GM23338 (cell line): ENCODE data around the gene DDX27. TPM values are rescaled to one million over a fixed set of nuclear protein-coding genes. Genes with fewer than 3 reads are reported as not detected.

Experiments
- ATAC-seq: fragments of 200-7000 bp; cut with Tn5 transposase; 3 replicates; pipeline ENCODE4 v1.9.1; 2020
- DNase-seq: peaks from one replicate; pipeline ENCODE4 v3.0.0-alpha.2; 2015; ENCODE audit warnings: low spot score
- H2AFZ ChIP-seq: fragments of 200-600 bp; sonication (generic); 2 replicates; pipeline ENCODE4 v1.8.0; 2016; ENCODE audit warnings: antibody characterized with exemption, mild to moderate bottlenecking, moderate library complexity
- H3F3A ChIP-seq: fragments of 200-600 bp; sonication (generic); replicated peaks from 2 replicates; pipeline ENCODE4 v1.8.0; 2017; ENCODE audit warnings: antibody characterized with exemption, mixed run types, low read depth
- H3K27ac ChIP-seq: fragments of 200-600 bp; sonication (generic); 2 replicates; pipeline ENCODE4 v1.6.1; 2016; ENCODE audit warnings: low read depth
- H3K27me3 ChIP-seq: fragments of 200-600 bp; sonication (generic); 2 replicates; pipeline ENCODE4 v1.8.0; 2016; ENCODE audit warnings: mild to moderate bottlenecking, mixed run types, moderate library complexity; ENCODE audit not compliant: insufficient read depth
- H3K36me3 ChIP-seq: fragments of 200-600 bp; sonication (generic); 2 replicates; pipeline ENCODE4 v1.8.0; 2016; ENCODE audit warnings: mild to moderate bottlenecking; ENCODE audit not compliant: insufficient read depth
- H3K4me1 ChIP-seq: fragments of 200-600 bp; sonication (generic); 2 replicates; pipeline ENCODE4 v1.8.0; 2016; ENCODE audit warnings: mild to moderate bottlenecking, moderate library complexity; ENCODE audit not compliant: insufficient read depth
- H3K4me2 ChIP-seq: fragments of 200-600 bp; sonication (generic); 2 replicates; pipeline ENCODE4 v1.7.1; 2017; ENCODE audit warnings: mixed run types
- H3K4me3 ChIP-seq: fragments of 200-600 bp; sonication (generic); 2 replicates; pipeline ENCODE4 v1.6.1; 2016; ENCODE audit warnings: mixed run types
- H3K79me2 ChIP-seq: fragments of 200-600 bp; sonication (generic); replicated peaks from 2 replicates; pipeline ENCODE4 v1.8.0; 2017; ENCODE audit warnings: mild to moderate bottlenecking; ENCODE audit not compliant: insufficient read depth
- H3K9me2 ChIP-seq: fragments of 200-600 bp; sonication (generic); 2 replicates; pipeline ENCODE4 v1.8.0; 2017; ENCODE audit not compliant: insufficient read depth
- H4K20me1 ChIP-seq: fragments of 200-600 bp; sonication (generic); replicated peaks from 2 replicates; pipeline ENCODE4 v1.8.0; 2017; ENCODE audit warnings: mild to moderate bottlenecking; ENCODE audit not compliant: insufficient read depth
- H3K27ac Mint-ChIP-seq: 2 replicates; pipeline ENCODE4 v1.8.0; 2020; ENCODE audit warnings: inconsistent platforms, mild to moderate bottlenecking, moderate library complexity, mixed read lengths
- H3K27me3 Mint-ChIP-seq: 3 replicates; pipeline ENCODE4 v1.8.0; 2022; ENCODE audit warnings: low read depth, mild to moderate bottlenecking, moderate library complexity, mixed read lengths, inconsistent platforms; ENCODE audit not compliant: insufficient read depth, poor library complexity
- H3K36me3 Mint-ChIP-seq: 3 replicates; pipeline ENCODE4 v1.8.0; 2021; ENCODE audit warnings: low read depth, mild to moderate bottlenecking, inconsistent platforms, moderate library complexity, mixed read lengths
- H3K4me1 Mint-ChIP-seq: 3 replicates; pipeline ENCODE4 v1.8.0; 2020; ENCODE audit warnings: mild to moderate bottlenecking, inconsistent platforms, mixed read lengths
- H3K4me3 Mint-ChIP-seq: 3 replicates; pipeline ENCODE4 v1.8.0; 2021; ENCODE audit warnings: moderate library complexity, mild to moderate bottlenecking, inconsistent platforms, mixed read lengths
- H3K9me3 Mint-ChIP-seq: 3 replicates; pipeline ENCODE4 v1.8.0; 2020; ENCODE audit warnings: moderate library complexity, mild to moderate bottlenecking, inconsistent platforms, mixed read lengths
- EZH2phosphoT487 ChIP-seq: fragments of 200-600 bp; sonication (generic); IDR thresholded peaks from one replicate; pipeline ENCODE4 v1.8.1; 2018; ENCODE audit warnings: antibody characterized with exemption; ENCODE audit not compliant: unreplicated experiment
- NANOG ChIP-seq: IDR thresholded peaks from 2 replicates; pipeline ENCODE4 v1.6.1; 2016; ENCODE audit warnings: antibody characterized with exemption, borderline replicate concordance
- POLR2AphosphoS5 ChIP-seq: IDR thresholded peaks from 2 replicates; pipeline ENCODE4 v1.6.1; 2016; ENCODE audit warnings: antibody characterized with exemption, low read depth
- STAT1 ChIP-seq: IDR thresholded peaks from one replicate; pipeline ENCODE4 v1.6.1; 2016; ENCODE audit warnings: antibody characterized with exemption; ENCODE audit not compliant: unreplicated experiment
- polyA plus RNA-seq: library from polyadenylated mRNA; unstranded; fragments of >200 nt; fragmentation: Nextera tagmentation; extraction: Ambion mirVana; gene quantifications from 2 replicates; pipeline ENCODE4 v1.2.1, GENCODE V29; 2016
- total RNA-seq: library from RNA; depleted of rRNA; stranded (reverse); fragments of >200 nt; shearing (Covaris generic); gene quantifications from 2 replicates; pipeline ENCODE4 v1.2.3, GENCODE V29; 2014
- TF ChIP-seq, protein P1 (sequence below), 2 experiments: fragments of 200-600 bp in 1 of 2; sonication (generic) in 1 of 2; conservative IDR thresholded peaks; 2 replicates each; pipeline versions ENCODE4 v1.5.1 to v1.6.1; 2016 to 2017; ENCODE audit warnings: antibody characterized with exemption in 2 of 2, low read depth in 2 of 2, mild to moderate bottlenecking in 2 of 2, moderate library complexity in 1 of 2
- TF ChIP-seq, protein P2 (sequence below): IDR thresholded peaks from one replicate; pipeline ENCODE4 v1.6.1; 2018; ENCODE audit warnings: antibody characterized with exemption; ENCODE audit not compliant: unreplicated experiment

Gene DDX27
- total and polyA plus RNA-seq, 2 experiments from 2014 or later = 53.3 to 81.3 TPM

DNA sequence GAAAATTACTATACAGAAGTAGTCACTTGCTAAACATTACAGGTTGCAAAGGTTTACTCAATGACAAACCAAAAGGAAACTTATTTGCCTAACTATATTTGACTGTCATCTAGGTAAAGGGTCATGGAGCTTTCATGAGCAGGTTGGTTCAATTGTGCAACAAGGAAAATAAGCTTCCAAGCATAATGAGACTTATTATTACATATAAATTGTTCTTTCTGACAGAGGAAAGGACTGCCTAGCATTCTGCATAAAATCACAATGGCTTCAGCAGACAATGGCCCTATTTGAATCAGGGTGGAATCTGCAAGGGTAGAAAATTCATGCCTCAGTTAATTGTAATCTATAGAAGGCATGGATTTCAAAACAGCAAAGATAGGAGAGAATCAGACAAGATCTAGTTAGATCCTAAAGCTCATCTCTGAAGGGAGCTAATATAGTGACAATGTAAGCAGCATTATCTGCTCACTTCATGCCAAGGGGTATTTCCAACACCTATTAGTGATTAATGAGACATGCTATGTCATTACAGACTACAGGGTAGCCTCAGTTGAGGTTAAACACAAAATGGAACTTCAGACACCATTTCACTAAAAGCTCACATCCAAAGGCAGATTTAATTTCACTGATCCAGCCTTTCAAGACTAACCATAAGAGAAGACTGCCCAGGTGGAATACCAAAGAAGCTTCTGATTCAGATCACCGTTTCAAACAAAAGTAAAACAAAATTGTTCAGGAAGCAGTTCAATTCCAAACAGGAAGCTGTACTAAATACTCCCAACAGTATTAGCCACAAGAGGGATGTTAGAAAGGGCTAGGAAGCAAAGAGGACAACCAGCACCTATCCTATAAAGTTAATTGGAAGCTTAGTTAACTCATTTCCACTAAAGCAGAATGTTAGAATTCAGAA lies 39.6 kb upstream of the DDX27 start (continued):
- TF ChIP-seq, protein P1, sequence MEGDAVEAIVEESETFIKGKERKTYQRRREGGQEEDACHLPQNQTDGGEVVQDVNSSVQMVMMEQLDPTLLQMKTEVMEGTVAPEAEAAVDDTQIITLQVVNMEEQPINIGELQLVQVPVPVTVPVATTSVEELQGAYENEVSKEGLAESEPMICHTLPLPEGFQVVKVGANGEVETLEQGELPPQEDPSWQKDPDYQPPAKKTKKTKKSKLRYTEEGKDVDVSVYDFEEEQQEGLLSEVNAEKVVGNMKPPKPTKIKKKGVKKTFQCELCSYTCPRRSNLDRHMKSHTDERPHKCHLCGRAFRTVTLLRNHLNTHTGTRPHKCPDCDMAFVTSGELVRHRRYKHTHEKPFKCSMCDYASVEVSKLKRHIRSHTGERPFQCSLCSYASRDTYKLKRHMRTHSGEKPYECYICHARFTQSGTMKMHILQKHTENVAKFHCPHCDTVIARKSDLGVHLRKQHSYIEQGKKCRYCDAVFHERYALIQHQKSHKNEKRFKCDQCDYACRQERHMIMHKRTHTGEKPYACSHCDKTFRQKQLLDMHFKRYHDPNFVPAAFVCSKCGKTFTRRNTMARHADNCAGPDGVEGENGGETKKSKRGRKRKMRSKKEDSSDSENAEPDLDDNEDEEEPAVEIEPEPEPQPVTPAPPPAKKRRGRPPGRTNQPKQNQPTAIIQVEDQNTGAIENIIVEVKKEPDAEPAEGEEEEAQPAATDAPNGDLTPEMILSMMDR (conservative IDR thresholded peaks at IDR 0.05; ENCODE audit: low read depth in 2 of 2) = no peak
- TF ChIP-seq, protein P2, sequence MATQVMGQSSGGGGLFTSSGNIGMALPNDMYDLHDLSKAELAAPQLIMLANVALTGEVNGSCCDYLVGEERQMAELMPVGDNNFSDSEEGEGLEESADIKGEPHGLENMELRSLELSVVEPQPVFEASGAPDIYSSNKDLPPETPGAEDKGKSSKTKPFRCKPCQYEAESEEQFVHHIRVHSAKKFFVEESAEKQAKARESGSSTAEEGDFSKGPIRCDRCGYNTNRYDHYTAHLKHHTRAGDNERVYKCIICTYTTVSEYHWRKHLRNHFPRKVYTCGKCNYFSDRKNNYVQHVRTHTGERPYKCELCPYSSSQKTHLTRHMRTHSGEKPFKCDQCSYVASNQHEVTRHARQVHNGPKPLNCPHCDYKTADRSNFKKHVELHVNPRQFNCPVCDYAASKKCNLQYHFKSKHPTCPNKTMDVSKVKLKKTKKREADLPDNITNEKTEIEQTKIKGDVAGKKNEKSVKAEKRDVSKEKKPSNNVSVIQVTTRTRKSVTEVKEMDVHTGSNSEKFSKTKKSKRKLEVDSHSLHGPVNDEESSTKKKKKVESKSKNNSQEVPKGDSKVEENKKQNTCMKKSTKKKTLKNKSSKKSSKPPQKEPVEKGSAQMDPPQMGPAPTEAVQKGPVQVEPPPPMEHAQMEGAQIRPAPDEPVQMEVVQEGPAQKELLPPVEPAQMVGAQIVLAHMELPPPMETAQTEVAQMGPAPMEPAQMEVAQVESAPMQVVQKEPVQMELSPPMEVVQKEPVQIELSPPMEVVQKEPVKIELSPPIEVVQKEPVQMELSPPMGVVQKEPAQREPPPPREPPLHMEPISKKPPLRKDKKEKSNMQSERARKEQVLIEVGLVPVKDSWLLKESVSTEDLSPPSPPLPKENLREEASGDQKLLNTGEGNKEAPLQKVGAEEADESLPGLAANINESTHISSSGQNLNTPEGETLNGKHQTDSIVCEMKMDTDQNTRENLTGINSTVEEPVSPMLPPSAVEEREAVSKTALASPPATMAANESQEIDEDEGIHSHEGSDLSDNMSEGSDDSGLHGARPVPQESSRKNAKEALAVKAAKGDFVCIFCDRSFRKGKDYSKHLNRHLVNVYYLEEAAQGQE = no peak
- TF ChIP-seq STAT1 = no peak
- no peak for TF ChIP-seq POLR2AphosphoS5

DNA sequence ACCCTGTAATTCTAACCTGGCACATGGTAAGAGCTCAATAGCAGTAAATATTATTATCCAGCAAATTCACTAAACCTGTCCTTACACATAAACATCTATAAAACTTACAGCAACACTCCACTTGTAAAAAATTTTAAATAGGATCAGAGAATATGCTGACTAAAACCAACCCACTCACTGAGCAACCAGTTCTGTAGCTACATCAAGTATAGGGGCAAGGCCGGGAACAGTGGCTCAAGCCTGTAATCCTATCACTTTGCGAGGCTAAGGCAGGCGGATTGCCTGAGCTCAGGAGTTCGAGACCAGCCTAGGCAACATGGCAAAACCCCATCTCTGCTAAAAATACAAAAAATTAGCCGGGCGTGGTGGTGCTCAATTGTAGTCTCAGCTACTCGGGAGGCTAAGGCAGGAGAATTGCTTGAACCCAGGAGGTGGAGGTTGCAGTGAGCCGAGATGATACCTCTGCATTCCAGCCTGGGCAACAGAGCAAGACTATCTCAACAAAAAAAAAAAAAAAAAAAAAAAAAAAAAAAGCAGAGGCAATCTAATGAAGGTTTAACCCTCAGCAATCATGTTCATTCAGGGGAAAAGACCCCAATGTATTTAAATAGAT lies 37.8 kb upstream of the DDX27 start:
- Mint-ChIP-seq H3K36me3 (peaks cover 18% of the 10 kb centered on the region), H3K27ac (peak overlapping the region; percentile 86), H3K4me1 (peaks cover 33% of the 10 kb centered on the region; the same call in 2 of the 3 replicates), H3K27me3 (peaks cover 4% of the 10 kb centered on the region), H3K9me3 (no peaks in the 10 kb centered on the region), H3K4me3 (no peak overlapping the region)
- Histone ChIP-seq H4K20me1 (peaks cover 71% of the 10 kb centered on the region), H3K4me3 (no peak overlapping the region), H3K27ac (no peak overlapping the region), H3K4me2 (no peak overlapping the region), H3K9me2 (no peaks in the 10 kb centered on the region), H3F3A (no peaks in the 10 kb centered on the region), H3K36me3 (peaks cover 5% of the 10 kb centered on the region; the same call in 1 of the 2 replicates), H2AFZ (no peak overlapping the region), H3K27me3 (no peaks in the 10 kb centered on the region), H3K79me2 (peaks cover 100% of the 10 kb centered on the region), H3K4me1 (peaks cover 9% of the 10 kb centered on the region)
- DNase-seq = no peak
- peak; percentile 43 for ATAC-seq
- no peak for TF ChIP-seq NANOG

DNA sequence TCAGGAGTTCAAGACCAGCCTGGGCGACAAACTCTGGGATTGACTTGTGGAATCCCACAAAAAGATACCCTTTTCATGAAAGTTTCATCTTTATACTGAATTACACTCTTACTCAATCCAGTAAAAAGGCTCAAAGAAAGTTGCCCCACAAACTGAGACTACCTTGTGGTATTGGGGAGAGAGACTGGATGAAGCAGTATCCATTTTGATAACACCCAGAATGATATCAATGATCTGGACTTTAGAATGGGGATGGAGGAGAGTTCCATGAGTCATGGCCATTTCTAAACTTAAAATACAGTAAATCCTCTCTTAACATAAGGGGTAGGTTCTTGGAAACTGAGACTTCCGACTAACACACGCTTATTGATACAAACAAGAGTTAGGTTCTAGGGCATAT lies 35.8 kb upstream of the DDX27 start:
- Histone ChIP-seq H3K4me3 (no peak overlapping the region), H3K9me2 (no peaks in the 10 kb centered on the region), H3K79me2 (peaks cover 91% of the 10 kb centered on the region), H3K4me1 (peaks cover 9% of the 10 kb centered on the region), H2AFZ (no peak overlapping the region), H3K4me2 (no peak overlapping the region), H3K36me3 (no peaks in the 10 kb centered on the region), H3F3A (no peaks in the 10 kb centered on the region), H4K20me1 (peaks cover 70% of the 10 kb centered on the region), H3K27ac (no peak overlapping the region), H3K27me3 (no peaks in the 10 kb centered on the region)
- Mint-ChIP-seq H3K27ac (no peak overlapping the region), H3K4me3 (no peak overlapping the region), H3K27me3 (peaks cover 4% of the 10 kb centered on the region), H3K36me3 (peaks cover 4% of the 10 kb centered on the region), H3K4me1 (peaks cover 38% of the 10 kb centered on the region), H3K9me3 (peaks cover under 1% of the 10 kb centered on the region; the same call in 1 of the 3 replicates)
- TF ChIP-seq, protein P2 = no peak
- TF ChIP-seq, protein P1 (conservative IDR thresholded peaks at IDR 0.05; ENCODE audit: low read depth in 2 of 2) = no peak
- no peak for TF ChIP-seq EZH2phosphoT487
- TF ChIP-seq POLR2AphosphoS5 = no peak
- DNase-seq = no peak
- no peak for ATAC-seq
